Measurements from ENCODE around the gene CIT. TPM values are rescaled to one million over a fixed set of nuclear protein-coding genes. Genes with fewer than 3 reads are reported as not detected.

CIT gene
- total and polyA plus RNA-seq, 9 of the 15 experiments (the other 6 are each of a cell fraction or from before 2014, with no cell fraction given), result 1.1 to 46.7 (median 21.3) TPM

- BruUV-seq (replicated peaks), result no TSS peak
- POLR2A ChIA-PET, result no interaction called here
- no peak for FAIRE-seq
- Histone ChIP-seq H2AFZ (ENCODE audit: low read depth, low read length) (no peak overlapping the region), H3K79me2 (ENCODE audit: control insufficient read depth, insufficient read depth, low read length) (no peaks in the 10 kb centered on the region), H3K9ac (ENCODE audit: insufficient read depth in 1 of 2, low read depth in 2 of 2, low read length in 2 of 2) (no peak overlapping the region), H4K20me1 (replicated peaks; ENCODE audit: control insufficient read depth, insufficient read depth, low read length) (no peaks in the 10 kb centered on the region; the same call in 1 of the 2 replicates), H3K4me2 (ENCODE audit: insufficient read depth, low read length) (no peak overlapping the region), H3K27me3 (ENCODE audit: control insufficient read depth in 2 of 2, insufficient read depth in 2 of 2, low read length in 2 of 2) (no peaks in the 10 kb centered on the region), H3K4me3 (no peak overlapping the region), H3K36me3 (ENCODE audit: control insufficient read depth, insufficient read depth, low read length) (peaks cover 70% of the 10 kb centered on the region), H3K27ac (ENCODE audit: extremely low read depth, low read depth, low read length) (no peak overlapping the region), H3K9me3 (replicated peaks; ENCODE audit: control insufficient read depth, insufficient read depth, low read depth, low read length) (peaks cover 2% of the 10 kb centered on the region; the same call in 1 of the 2 replicates), H3K9me1 (ENCODE audit: control insufficient read depth, insufficient read depth, low read length) (no peaks in the 10 kb centered on the region), H3K4me1 (replicated peaks in 1 of 2; ENCODE audit: control insufficient read depth in 2 of 2, insufficient read depth in 2 of 2, low read length in 2 of 2) (peaks cover 0 to 3% of the 10 kb centered on the region in 2 experiments; a peak in 1 of 5 replicates)
- 94% methylated on average over 8 of the region's 8 CpGs for WGBS (ENCODE audit: insufficient coverage, low coverage, missing lambda C conversion rate)
- no peak for DNase-seq (ENCODE audit: extremely low read depth in 1 of 4, low spot score in 3 of 4)
- intact Hi-C loops (cut with micrococcal nuclease), result no loop called here
- in situ Hi-C loops (cut with MboI), result no loop called here
- ATAC-seq, result no peak
- CTCF ChIA-PET (ENCODE audit: low intra/inter-chr PET ratio), result no interaction called here
- TF ChIP-seq, protein P1, sequence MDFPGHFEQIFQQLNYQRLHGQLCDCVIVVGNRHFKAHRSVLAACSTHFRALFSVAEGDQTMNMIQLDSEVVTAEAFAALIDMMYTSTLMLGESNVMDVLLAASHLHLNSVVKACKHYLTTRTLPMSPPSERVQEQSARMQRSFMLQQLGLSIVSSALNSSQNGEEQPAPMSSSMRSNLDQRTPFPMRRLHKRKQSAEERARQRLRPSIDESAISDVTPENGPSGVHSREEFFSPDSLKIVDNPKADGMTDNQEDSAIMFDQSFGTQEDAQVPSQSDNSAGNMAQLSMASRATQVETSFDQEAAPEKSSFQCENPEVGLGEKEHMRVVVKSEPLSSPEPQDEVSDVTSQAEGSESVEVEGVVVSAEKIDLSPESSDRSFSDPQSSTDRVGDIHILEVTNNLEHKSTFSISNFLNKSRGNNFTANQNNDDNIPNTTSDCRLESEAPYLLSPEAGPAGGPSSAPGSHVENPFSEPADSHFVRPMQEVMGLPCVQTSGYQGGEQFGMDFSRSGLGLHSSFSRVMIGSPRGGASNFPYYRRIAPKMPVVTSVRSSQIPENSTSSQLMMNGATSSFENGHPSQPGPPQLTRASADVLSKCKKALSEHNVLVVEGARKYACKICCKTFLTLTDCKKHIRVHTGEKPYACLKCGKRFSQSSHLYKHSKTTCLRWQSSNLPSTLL (IDR thresholded peaks at IDR 0.05), result no peak
- TF ChIP-seq, protein P2, sequence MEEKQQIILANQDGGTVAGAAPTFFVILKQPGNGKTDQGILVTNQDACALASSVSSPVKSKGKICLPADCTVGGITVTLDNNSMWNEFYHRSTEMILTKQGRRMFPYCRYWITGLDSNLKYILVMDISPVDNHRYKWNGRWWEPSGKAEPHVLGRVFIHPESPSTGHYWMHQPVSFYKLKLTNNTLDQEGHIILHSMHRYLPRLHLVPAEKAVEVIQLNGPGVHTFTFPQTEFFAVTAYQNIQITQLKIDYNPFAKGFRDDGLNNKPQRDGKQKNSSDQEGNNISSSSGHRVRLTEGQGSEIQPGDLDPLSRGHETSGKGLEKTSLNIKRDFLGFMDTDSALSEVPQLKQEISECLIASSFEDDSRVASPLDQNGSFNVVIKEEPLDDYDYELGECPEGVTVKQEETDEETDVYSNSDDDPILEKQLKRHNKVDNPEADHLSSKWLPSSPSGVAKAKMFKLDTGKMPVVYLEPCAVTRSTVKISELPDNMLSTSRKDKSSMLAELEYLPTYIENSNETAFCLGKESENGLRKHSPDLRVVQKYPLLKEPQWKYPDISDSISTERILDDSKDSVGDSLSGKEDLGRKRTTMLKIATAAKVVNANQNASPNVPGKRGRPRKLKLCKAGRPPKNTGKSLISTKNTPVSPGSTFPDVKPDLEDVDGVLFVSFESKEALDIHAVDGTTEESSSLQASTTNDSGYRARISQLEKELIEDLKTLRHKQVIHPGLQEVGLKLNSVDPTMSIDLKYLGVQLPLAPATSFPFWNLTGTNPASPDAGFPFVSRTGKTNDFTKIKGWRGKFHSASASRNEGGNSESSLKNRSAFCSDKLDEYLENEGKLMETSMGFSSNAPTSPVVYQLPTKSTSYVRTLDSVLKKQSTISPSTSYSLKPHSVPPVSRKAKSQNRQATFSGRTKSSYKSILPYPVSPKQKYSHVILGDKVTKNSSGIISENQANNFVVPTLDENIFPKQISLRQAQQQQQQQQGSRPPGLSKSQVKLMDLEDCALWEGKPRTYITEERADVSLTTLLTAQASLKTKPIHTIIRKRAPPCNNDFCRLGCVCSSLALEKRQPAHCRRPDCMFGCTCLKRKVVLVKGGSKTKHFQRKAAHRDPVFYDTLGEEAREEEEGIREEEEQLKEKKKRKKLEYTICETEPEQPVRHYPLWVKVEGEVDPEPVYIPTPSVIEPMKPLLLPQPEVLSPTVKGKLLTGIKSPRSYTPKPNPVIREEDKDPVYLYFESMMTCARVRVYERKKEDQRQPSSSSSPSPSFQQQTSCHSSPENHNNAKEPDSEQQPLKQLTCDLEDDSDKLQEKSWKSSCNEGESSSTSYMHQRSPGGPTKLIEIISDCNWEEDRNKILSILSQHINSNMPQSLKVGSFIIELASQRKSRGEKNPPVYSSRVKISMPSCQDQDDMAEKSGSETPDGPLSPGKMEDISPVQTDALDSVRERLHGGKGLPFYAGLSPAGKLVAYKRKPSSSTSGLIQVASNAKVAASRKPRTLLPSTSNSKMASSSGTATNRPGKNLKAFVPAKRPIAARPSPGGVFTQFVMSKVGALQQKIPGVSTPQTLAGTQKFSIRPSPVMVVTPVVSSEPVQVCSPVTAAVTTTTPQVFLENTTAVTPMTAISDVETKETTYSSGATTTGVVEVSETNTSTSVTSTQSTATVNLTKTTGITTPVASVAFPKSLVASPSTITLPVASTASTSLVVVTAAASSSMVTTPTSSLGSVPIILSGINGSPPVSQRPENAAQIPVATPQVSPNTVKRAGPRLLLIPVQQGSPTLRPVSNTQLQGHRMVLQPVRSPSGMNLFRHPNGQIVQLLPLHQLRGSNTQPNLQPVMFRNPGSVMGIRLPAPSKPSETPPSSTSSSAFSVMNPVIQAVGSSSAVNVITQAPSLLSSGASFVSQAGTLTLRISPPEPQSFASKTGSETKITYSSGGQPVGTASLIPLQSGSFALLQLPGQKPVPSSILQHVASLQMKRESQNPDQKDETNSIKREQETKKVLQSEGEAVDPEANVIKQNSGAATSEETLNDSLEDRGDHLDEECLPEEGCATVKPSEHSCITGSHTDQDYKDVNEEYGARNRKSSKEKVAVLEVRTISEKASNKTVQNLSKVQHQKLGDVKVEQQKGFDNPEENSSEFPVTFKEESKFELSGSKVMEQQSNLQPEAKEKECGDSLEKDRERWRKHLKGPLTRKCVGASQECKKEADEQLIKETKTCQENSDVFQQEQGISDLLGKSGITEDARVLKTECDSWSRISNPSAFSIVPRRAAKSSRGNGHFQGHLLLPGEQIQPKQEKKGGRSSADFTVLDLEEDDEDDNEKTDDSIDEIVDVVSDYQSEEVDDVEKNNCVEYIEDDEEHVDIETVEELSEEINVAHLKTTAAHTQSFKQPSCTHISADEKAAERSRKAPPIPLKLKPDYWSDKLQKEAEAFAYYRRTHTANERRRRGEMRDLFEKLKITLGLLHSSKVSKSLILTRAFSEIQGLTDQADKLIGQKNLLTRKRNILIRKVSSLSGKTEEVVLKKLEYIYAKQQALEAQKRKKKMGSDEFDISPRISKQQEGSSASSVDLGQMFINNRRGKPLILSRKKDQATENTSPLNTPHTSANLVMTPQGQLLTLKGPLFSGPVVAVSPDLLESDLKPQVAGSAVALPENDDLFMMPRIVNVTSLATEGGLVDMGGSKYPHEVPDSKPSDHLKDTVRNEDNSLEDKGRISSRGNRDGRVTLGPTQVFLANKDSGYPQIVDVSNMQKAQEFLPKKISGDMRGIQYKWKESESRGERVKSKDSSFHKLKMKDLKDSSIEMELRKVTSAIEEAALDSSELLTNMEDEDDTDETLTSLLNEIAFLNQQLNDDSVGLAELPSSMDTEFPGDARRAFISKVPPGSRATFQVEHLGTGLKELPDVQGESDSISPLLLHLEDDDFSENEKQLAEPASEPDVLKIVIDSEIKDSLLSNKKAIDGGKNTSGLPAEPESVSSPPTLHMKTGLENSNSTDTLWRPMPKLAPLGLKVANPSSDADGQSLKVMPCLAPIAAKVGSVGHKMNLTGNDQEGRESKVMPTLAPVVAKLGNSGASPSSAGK (IDR thresholded peaks at IDR 0.05), result no peak
- TF ChIP-seq HSF4 (CRISPR knock-in tag; IDR thresholded peaks at IDR 0.05; ENCODE audit: borderline replicate concordance), result no peak
- TF ChIP-seq POLR2G (IDR thresholded peaks at IDR 0.05; ENCODE audit: low read depth, low read length), result no peak
- no peak for TF ChIP-seq ZNF449 (CRISPR knock-in tag; IDR thresholded peaks at IDR 0.05)
Measured at GRCh38 chr12:119748497-119748896, 128.6 kb downstream of the CIT start.

Data from K562 (cell line).